SKM-1 treated with dmso at 0.1 percent for 144 hours (cell line): Measurements from ENCODE around the gene IGFALS.

ENCODE experiments used
- DNase-seq: peaks from one replicate; lab custom pipeline; 2025; ENCODE audit not compliant: unreplicated experiment; lab: John Stamatoyannopoulos, UW

Gene IGFALS

GRCh38 chr16:1767116-1767994 is 26.1 kb downstream of the IGFALS start:
- no peak for DNase-seq

DNA sequence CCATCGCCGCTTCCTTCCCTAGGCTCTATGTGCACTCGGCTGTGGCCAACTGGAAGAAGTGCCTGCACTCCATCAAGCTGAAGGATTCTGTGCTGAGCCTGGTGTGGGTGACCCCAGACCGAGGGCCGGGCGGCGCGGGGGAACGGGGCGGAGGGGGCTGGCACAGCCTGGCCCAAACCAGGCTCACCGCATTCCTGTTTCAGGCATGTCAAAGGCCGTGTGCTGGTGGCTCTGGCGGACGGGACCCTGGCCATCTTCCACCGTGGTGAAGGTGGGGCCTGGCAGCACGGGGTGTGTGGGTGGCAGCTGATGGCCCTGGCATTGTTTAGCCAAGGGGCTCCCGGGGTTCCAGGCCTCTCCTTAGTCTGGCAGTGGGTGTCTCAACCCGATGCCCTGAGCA is 26.8 kb downstream of the IGFALS start:
- DNase-seq: no peak

- DNase-seq: no peak
Measured at GRCh38 chr16:1766231-1766630, 27.3 kb downstream of the IGFALS start.

GRCh38 chr16:1765826-1766225 is 27.7 kb downstream of the IGFALS start:
- DNase-seq: no peak

GRCh38 chr16:1764971-1765370 is 28.5 kb downstream of the IGFALS start:
- DNase-seq: no peak

DNA sequence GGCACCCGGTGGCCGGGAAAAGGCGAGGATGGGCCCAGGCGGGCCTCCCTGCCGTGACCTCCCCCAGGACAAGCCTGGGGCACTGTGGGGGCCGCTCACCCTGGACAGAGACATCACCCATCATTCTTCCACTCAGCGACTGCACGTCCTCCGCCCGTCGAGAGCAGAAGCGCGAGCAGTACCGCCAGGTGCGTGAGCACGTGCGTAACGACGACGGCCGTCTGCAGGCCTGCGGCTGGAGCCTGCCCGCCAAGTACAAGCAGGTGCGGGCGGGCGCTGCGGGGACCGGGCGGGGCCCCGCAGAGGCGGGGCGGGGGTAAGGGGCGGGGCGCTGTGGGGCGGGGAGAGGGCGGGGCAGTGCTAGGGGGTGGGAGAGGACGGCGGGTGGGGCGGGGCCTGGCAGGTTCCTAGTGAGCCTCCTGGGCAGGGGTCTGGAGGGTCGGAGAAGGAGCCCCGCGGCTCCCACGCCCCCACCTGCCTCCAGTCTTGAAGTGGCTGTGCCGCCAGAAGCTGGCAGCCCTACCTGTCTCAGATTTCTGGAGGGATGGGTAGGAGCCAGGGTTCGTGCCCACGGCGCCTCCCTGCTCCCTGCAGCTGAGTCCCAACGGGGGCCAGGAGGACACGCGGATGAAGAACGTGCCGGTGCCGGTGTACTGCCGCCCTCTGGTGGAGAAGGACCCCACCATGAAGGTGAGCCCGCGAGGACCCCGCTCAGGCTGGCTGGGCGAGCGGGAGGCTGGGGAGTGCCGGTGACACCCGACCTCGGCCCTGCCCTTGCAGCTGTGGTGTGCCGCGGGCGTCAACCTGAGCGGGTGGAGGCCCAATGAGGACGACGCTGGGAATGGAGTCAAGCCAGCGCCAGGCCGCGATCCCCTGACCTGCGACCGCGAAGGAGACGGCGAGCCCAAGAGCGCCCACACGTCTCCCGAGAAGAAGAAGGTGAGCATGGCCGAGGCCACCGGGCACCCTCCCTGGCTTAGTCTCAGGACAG is 29.7 kb downstream of the IGFALS start:
- DNase-seq: no peak

GRCh38 chr16:1762879-1763520 is 30.5 kb downstream of the IGFALS start:
- no peak for DNase-seq

DNA sequence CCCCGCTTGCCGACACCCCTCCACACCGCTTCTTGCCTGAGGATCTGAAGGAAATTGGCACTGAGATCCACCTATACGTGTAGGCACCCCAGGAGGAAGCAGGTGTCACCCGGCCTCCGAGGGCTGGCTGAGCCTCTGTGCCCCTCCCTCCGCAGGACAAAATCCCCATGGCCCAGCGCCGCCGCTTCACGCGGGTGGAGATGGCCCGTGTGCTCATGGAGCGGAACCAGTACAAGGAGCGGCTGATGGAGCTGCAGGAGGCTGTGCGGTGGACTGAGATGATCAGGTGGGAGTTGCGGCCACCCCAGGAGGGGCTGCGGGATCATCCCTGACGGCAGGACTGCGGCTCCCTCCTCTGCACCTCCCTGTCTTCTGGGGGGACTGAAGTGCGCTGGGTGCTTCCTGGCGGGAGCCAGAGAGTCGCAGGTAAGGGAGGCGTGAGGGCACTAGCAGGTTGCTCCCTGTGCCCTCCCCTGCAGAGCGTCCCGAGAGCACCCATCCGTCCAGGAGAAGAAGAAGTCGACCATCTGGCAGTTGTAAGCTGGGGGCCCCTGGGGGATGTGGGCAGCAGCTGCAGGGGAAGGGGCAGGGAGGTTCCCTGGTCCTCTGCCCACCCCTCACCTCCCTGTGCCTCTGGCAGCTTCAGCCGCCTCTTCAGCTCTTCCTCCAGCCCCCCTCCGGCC is 31.2 kb downstream of the IGFALS start:
- no peak for DNase-seq

DNA sequence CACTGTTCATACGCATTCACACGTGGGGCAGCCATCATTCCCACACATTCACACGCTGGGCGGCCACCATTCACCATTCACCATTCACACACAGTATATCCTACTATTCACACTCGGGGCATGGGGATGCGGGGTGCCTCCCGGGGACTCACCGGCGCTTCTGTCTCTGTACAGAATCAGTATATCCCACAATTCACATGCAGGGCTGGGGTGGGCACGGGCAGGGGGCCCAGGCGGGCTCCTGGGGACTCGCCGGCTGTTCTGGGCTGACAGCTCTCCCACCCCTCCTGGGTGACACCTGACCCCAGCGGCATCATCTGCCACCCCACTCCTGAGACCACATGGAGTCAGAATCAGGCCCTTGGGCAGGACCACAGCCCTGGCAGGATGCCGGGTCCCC is 31.8 kb downstream of the IGFALS start:
- DNase-seq: no peak

DNA sequence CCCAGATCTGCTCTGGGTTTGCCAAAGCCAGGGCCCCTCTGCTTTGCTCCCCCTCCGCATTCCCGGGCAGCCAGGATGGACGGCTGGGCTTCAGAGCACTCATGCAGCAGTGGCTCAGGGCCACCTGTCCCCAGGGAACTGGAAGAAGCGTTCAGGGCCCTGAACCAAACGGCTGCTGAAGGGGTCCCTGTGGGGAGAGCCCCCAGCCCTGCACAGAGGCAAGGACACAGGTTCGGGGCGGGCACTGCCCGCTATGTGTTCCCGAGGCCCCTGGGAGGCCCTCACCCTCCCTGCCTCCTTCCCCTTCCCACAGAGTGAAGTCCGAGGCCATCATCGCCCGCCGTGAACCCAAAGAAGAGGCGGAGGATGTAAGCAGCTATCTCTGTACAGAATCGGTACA is 32.6 kb downstream of the IGFALS start:
- DNase-seq: no peak

DNA sequence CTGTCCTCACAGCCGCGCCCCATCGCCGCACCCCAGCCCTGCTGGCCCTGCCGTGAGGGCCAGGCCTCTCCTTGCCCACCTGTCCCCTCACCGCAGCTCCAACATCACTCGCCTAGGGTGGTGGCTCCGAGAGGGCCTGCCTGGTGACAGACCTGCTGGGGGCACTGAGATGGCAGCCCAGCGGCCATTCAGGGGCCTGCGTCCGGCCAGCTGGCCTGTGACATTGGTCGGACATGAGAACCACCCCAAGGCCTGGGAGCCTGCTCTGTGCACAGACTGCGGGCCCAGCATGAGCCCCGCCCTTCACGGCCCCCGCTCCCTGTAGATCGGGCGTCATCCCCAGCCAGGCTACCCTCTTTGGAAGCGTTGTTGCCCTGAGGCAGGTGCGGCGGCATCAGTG is 34.0 kb downstream of the IGFALS start:
- DNase-seq: no peak

GRCh38 chr16:1758923-1759322 is 34.6 kb downstream of the IGFALS start:
- DNase-seq: no peak

GRCh38 chr16:1757714-1758461 is 35.6 kb downstream of the IGFALS start:
- no peak for DNase-seq

GRCh38 chr16:1754204-1754603 is 39.3 kb downstream of the IGFALS start:
- no peak for DNase-seq

DNA sequence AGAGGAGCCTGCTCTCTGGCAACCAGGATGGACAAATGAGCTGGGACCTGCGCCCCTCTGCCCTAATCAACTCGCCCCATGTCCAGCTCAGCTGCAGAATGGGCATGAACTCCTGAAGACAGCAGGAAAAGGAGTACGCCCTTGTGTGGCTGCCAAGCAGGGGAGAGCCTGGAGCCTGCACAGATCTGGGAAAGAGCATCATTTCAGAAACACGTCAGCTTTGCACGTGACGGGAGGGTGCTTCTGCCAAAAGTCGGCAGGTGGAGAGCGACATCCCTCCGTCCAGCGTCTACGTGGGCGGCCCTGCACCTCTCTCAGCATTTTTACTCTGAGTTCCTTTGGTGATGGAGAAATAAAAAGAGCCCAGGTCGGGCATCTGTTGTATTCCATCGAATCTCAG is 40.7 kb downstream of the IGFALS start:
- no peak for DNase-seq

GRCh38 chr16:1751946-1752345 is 41.6 kb downstream of the IGFALS start:
- DNase-seq: no peak

- no peak for DNase-seq
Measured at GRCh38 chr16:1749152-1750117, 44.1 kb downstream of the IGFALS start.

DNA sequence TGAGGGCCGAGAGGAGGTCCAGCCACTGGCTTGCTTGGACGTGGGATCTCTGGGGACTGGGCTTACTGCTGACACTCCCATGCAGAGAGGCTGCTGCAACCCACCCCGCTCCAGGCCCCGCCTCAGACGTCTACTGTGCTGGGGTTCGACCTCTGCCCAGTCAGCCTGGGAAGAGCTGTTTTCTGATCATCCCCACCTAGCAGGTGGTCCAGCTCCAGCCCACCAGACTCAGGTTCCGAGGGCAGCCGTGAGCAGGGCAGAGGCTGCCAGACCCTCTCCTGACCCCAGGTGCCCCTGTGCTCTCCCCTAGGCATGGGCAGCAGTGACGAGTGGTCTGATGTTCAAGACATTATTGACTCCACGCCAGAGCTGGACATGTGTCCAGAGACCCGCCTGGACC is 45.6 kb downstream of the IGFALS start:
- no peak for DNase-seq

- DNase-seq: no peak
Measured at GRCh38 chr16:1746693-1747195, 46.8 kb downstream of the IGFALS start.
